PC-3 (cell line): ENCODE results near the gene CIP2A.

ENCODE experiments used
- CTCF ChIP-seq: fragments of 300-600 bp; sonication (generic); conservative IDR thresholded peaks from 2 replicates; pipeline ENCODE4 v1.5.1; 2017; ENCODE audit warnings: antibody characterized with exemption, low read depth, mild to moderate bottlenecking, low read length
- EZH2 ChIP-seq: fragments of 300-600 bp; sonication (generic); IDR thresholded peaks from one replicate; pipeline ENCODE4 v1.6.1; 2017; ENCODE audit warnings: antibody characterized with exemption, mild to moderate bottlenecking, low read length; ENCODE audit not compliant: unreplicated experiment
- EZH2phosphoT487 ChIP-seq: fragments of 300-600 bp; sonication (generic); IDR thresholded peaks from 2 replicates; pipeline ENCODE4 v1.6.1; 2018; ENCODE audit warnings: mild to moderate bottlenecking, antibody characterized with exemption, low read length, borderline replicate concordance

GRCh38 chr3:108555966-108556581, 33.2 kb downstream of the CIP2A start:
- TF ChIP-seq CTCF (no peak), EZH2 (no peak), EZH2phosphoT487 (no peak)
